Fibroblast of lung (primary cell): Measurements from ENCODE around the gene OPTC. TPM values are rescaled to one million over a fixed set of nuclear protein-coding genes. Genes with fewer than 3 reads are reported as not detected.

Experiments
- DNase-seq, 2 donors: peaks; one replicate each; pipeline versions ENCODE4 v3.0.0 to v3.0.0-alpha.2; 2010; ENCODE audit warnings: low read depth in 2 of 2
- H2AFZ ChIP-seq: 2 replicates; pipeline ENCODE4 v1.5.1; 2012; ENCODE audit warnings: low read length, control low read depth, inconsistent platforms
- H3K27ac ChIP-seq: 2 replicates; pipeline ENCODE4 v1.5.1; 2011; ENCODE audit warnings: low read length, control low read depth; ENCODE audit not compliant: insufficient read depth
- H3K27me3 ChIP-seq: 2 replicates; pipeline ENCODE4 v1.5.1; 2011; ENCODE audit warnings: mild to moderate bottlenecking, low read length; ENCODE audit not compliant: control insufficient read depth, insufficient read depth
- H3K36me3 ChIP-seq: 2 replicates; pipeline ENCODE4 v1.5.1; 2011; ENCODE audit warnings: low read length; ENCODE audit not compliant: control insufficient read depth, insufficient read depth
- H3K4me1 ChIP-seq: 2 replicates; pipeline ENCODE4 v1.5.1; 2011; ENCODE audit warnings: low read length; ENCODE audit not compliant: control insufficient read depth, insufficient read depth; ENCODE audit errors: extremely low read depth
- H3K4me2 ChIP-seq: 2 replicates; pipeline ENCODE4 v1.5.1; 2011; ENCODE audit warnings: low read length, control low read depth; ENCODE audit not compliant: insufficient read depth; ENCODE audit errors: extremely low read depth
- H3K4me3 ChIP-seq, 4 experiments: fragments of 200-600 bp in 1 of 4; sonication (generic) in 1 of 4; replicated peaks in 1 of 4; 2 replicates each; pipeline ENCODE4 v1.5.1; 2011 to 2016; ENCODE audit warnings: low read length in 4 of 4, low read depth in 3 of 4, mild to moderate bottlenecking in 3 of 4, control low read depth in 2 of 4, inconsistent platforms in 1 of 4, mixed read lengths in 1 of 4; ENCODE audit not compliant: insufficient read depth in 1 of 4; ENCODE audit errors: control extremely low read depth in 1 of 4
- H3K79me2 ChIP-seq: 2 replicates; pipeline ENCODE4 v1.5.1; 2012; ENCODE audit warnings: mild to moderate bottlenecking, low read length, inconsistent platforms; ENCODE audit not compliant: control insufficient read depth, insufficient read depth
- H3K9ac ChIP-seq: 2 replicates; pipeline ENCODE4 v1.5.1; 2011; ENCODE audit warnings: mild to moderate bottlenecking, low read length, control low read depth; ENCODE audit not compliant: insufficient read depth
- H3K9me3 ChIP-seq: 2 replicates; pipeline ENCODE4 v1.5.1; 2012; ENCODE audit warnings: low read depth, low read length; ENCODE audit not compliant: control insufficient read depth, insufficient read depth
- H4K20me1 ChIP-seq: 2 replicates; pipeline ENCODE4 v1.5.1; 2011; ENCODE audit warnings: low read length; ENCODE audit not compliant: control insufficient read depth, insufficient read depth; ENCODE audit errors: extremely low read depth
- CTCF ChIP-seq, 2 donors: IDR thresholded peaks in 1 of 2; conservative IDR thresholded peaks in 1 of 2; 1 replicate in 1 of 2; 2 replicates in 1 of 2; pipeline ENCODE4 v1.5.1; 2011 to 2012; ENCODE audit warnings: low read length in 2 of 2, control low read depth in 1 of 2, inconsistent platforms in 1 of 2, low read depth in 1 of 2, mild to moderate bottlenecking in 1 of 2
- EZH2 ChIP-seq: IDR thresholded peaks from 2 replicates; pipeline ENCODE4 v1.5.1; 2012; ENCODE audit warnings: low read length, control low read depth, mild to moderate bottlenecking; ENCODE audit errors: missing control alignments
- polyA plus RNA-seq, 2 donors: library from polyadenylated mRNA; depleted of rRNA in 1 of 2; stranded (reverse) in 1 of 2; unstranded in 1 of 2; fragments of >200 nt; gene quantifications; 2 replicates each; pipeline ENCODE4 v1.2.1, GENCODE V29; 2011 to 2012; ENCODE audit warnings: missing spikeins in 1 of 2
- total RNA-seq: library from RNA; depleted of rRNA; stranded (reverse); fragments of >200 nt; gene quantifications from 2 replicates; pipeline ENCODE4 v1.2.1, GENCODE V29; 2014

The OPTC gene
- total and polyA plus RNA-seq, 2 donors (not counting 1 experiment from before 2014, with no cell fraction given) = not detected

- no peak overlapping the region for H2AFZ ChIP-seq
These were observed 29.7 kb downstream of the OPTC start for GRCh38 chr1:203523667-203524066.

GRCh38 chr1:203524152-203524551 is 30.2 kb downstream of the OPTC start:
- Histone ChIP-seq H3K27me3 (no peaks in the 10 kb centered on the region), H3K9me3 (no peaks in the 10 kb centered on the region), H3K9ac (no peak overlapping the region), H3K27ac (no peak overlapping the region), H3K4me3 (no peak overlapping the region), H3K79me2 (no peaks in the 10 kb centered on the region), H3K4me2 (no peak overlapping the region), H3K36me3 (no peaks in the 10 kb centered on the region), H4K20me1 (no peaks in the 10 kb centered on the region), H3K4me1 (peaks cover 19% of the 10 kb centered on the region), H2AFZ (peak overlapping the region; percentile 40)
- TF ChIP-seq EZH2 (no peak), CTCF (conservative IDR thresholded peaks at IDR 0.05 in 1 of 2, IDR thresholded peaks at IDR 0.05 in 1 of 2; ENCODE audit: low read depth in 1 of 2, low read length in 2 of 2) (no peak)
- no peak for DNase-seq

More at GRCh38 chr1:203523667-203524066, 29.7 kb downstream of the OPTC start:
- Histone ChIP-seq H3K4me1 (peaks cover 20% of the 10 kb centered on the region), H3K9ac (no peak overlapping the region), H3K36me3 (no peaks in the 10 kb centered on the region), H3K79me2 (no peaks in the 10 kb centered on the region), H3K4me2 (no peak overlapping the region), H4K20me1 (no peaks in the 10 kb centered on the region), H3K27me3 (no peaks in the 10 kb centered on the region), H3K4me3 (no peak overlapping the region), H3K9me3 (no peaks in the 10 kb centered on the region), H3K27ac (no peak overlapping the region)
- TF ChIP-seq CTCF (conservative IDR thresholded peaks at IDR 0.05 in 1 of 2, IDR thresholded peaks at IDR 0.05 in 1 of 2; ENCODE audit: low read depth in 1 of 2, low read length in 2 of 2) (no peak), EZH2 (no peak)
- DNase-seq = no peak

- H3K79me2 ChIP-seq = no peaks in the 10 kb centered on the region
- TF ChIP-seq CTCF (conservative IDR thresholded peaks at IDR 0.05 in 1 of 2, IDR thresholded peaks at IDR 0.05 in 1 of 2; ENCODE audit: low read depth in 1 of 2, low read length in 2 of 2) = no peak
- no peak for TF ChIP-seq EZH2
- no peak overlapping the region for H3K4me2 ChIP-seq
- no peaks in the 10 kb centered on the region for H3K36me3 ChIP-seq
- peaks cover 13% of the 10 kb centered on the region for H3K4me1 ChIP-seq
- no peaks in the 10 kb centered on the region for H4K20me1 ChIP-seq
- no peak overlapping the region for H3K4me3 ChIP-seq
- DNase-seq = no peak
- no peaks in the 10 kb centered on the region for H3K9me3 ChIP-seq
- H3K27ac ChIP-seq = no peak overlapping the region
- no peaks in the 10 kb centered on the region for H3K27me3 ChIP-seq
- H2AFZ ChIP-seq = no peak overlapping the region
- H3K9ac ChIP-seq = no peak overlapping the region
These were observed 30.9 kb downstream of the OPTC start for GRCh38 chr1:203524824-203525223.
